Measurements from ENCODE around the gene HOXC13.

DNA sequence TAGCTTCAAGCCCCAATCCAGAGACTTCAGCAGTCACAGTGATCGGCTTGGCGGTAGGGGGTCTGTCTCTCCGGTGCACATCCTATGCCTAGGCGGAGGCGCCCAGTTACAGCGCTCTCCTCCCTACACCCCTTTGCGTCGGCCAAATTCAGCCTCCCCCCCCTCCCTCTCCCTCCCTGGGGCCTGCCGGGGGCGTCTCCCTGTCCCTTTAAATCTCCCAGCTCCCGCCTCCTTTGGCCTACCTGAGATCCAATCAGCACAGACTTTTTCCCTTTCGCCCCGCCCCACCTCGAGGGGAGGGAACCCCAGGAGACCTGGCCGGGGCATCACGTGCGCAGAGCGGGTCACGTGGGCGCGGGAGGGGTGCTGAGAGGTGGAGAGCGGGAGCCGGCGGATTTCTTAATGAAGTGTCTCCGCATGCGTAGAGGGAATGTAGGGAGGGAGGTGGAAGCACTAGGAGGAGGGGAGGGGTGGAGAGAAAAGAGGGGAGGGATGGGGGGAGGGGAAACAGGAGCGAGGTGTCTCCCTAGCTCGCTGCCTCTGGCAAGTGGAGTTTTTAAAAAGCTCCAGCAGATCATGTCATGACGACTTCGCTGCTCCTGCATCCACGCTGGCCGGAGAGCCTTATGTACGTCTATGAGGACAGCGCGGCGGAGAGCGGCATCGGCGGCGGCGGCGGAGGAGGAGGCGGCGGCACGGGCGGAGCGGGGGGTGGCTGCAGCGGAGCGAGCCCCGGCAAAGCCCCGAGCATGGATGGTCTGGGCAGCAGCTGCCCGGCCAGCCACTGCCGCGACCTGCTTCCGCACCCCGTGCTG lies at the start of gene HOXC13:
- TF ChIP-seq POLR2A (IDR thresholded peaks at IDR 0.05), result no peak
- no peak for TF ChIP-seq CTCF (IDR thresholded peaks at IDR 0.05)
